CD4-positive, alpha-beta T cell treated with Interleukin-4 for 1 hour (primary cell): ENCODE data around the gene LRRD1.
"Not testable (repeated sequence)": the region's sequence is repeated elsewhere in the genome, so short reads cannot be mapped to it uniquely, and the experiment has no call there.

Experiments used
- DNase-seq, 2 donors: peaks; one replicate each; pipeline ENCODE4 v3.0.0-alpha.2; 2020 to 2022

Gene LRRD1

DNA sequence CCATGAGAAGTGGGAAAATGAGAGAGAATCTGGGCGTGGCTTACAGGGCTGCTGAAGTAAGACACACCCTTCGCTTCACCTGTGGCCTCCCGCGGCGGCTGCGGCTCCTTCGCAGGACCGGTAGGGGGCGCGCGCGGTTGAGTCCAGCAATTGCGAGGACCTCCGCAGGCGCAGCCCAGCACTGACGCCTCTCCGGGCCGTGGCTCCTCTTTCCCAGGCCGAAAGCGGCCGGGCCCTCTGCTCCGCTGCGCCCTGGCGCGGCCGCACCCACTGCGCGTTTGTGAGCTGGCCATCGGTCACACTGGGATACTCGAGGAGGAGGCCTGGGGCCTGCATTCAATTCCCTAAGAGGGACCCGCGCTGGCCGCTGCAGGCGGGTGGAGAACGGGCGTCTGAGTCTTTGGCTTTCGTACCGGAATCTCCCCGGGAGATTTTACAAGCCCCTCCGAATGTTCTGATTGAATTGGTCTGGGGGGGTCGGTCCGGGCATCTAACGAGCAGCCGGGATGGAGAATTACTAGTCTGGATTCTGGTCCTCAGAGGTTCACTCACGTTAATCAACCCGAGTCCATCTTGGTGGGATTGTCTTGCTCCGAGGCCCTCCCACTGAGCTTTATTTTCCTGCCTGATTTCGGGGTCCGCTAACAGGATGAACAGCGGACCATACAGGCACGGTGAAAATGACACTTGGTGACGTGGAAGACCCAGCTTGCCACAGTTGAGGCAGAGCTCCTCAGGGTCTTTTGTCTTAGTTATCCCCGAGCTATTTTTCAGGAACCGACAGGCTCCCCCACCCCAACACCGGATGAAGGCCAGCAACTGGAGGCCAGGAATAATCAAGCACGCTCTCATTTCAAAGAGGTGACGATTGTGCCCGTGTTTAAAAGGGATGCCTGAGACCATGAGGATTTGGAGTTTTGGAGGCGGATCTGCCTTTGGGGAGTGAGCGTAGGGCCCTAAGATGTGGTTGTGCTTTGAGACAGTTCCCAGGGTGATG lies at the start of gene LRRD1:
Gene LRRD1, minus strand, starts transcription at position 215 of the 997 bp plus-strand sequence. CDS start 13,940 bp downstream, outside the sequence.
- peak; percentile 88 to 90 for DNase-seq

GRCh38 chr7:92228742-92229141 lies 49.8 kb upstream of the LRRD1 start:
- no peak for DNase-seq

- no peak for DNase-seq
These were observed 49.2 kb upstream of the LRRD1 start for GRCh38 chr7:92228100-92228499.

DNA sequence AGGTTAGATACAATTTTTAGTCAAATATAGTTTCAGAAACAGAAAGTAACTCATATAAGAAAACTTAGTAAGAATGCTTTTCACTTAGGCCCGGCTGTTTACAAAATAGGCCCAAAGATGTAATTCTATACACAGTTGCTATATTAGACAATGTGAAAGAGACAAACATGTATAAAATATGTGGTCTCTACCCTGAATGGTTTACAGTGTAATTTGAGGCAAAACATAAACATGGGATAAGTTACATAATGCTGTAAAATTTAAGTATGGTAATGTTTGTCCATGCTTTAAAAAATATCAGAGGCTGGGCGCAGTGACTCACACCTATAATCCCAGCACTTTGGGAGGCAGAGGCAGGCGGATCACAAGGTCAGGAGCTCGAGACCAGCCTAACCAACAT lies 48.0 kb upstream of the LRRD1 start:
- no peak for DNase-seq

DNA sequence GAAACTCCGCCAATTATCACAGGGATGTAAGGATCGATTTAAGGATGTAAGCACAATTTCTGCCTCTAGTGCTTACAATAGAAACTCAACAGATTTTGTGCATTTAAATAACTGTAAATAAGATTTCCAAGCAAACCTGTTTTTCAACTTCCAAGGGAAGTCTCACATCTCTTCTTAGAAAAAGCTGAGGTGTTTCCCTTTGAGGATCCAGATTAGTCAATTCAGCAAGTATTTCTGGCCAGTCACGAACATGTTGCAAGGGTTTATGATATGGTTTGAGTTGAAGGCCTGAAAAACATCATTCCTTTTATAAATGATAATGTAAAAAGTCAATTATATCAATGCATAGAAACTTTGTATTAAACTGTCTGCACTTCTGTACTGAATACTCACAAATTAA lies 42.8 kb upstream of the LRRD1 start:
- DNase-seq = no peak

DNA sequence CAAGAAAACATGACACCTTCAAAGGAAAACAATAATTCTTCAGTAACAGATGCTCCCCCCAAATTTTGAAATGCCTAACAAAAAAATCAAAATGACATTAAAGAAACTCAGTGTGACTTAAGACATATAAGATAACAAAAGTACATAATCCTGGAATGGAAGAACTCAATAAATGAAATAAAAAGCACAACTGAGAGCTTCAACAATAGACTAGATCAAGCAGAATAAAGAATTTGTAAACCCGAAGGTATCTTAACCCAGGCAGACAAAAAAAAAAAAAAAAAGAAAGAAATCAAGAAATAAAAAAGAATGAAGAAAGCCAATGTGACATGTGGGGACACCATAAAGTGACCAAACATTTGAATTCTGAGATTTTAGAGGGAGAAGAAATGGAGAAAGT lies 27.7 kb upstream of the LRRD1 start:
- DNase-seq = no peak

DNA sequence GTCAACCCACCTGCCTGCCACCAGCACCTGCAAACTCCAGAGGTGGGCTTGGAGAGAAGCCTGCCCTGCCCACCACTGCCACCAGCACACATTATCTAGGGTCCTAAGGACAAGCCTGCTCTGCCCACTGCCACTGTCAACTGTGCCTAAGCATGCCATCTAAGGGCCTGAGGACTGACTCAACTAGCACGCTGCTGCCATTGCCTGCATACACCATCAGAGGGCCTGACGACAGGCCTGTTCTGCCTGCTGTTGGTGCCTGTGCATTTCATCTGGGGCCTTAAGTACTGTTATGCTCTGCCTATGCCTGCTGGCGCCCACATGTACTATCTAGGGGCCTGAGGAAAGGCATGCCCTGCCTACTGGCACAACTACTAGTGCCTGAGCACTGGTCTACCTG lies 27.0 kb upstream of the LRRD1 start:
- no peak for DNase-seq

- DNase-seq = no peak
These were observed 21.8 kb upstream of the LRRD1 start for GRCh38 chr7:92200791-92201190.

- DNase-seq = no peak
These were observed 13.4 kb upstream of the LRRD1 start for GRCh38 chr7:92192326-92192725.

- not testable (repeated sequence) for DNase-seq
These were observed 10.3 kb upstream of the LRRD1 start for GRCh38 chr7:92189246-92189645.

- DNase-seq = not testable (repeated sequence)
These were observed 5.4 kb upstream of the LRRD1 start for GRCh38 chr7:92184294-92184693.

GRCh38 chr7:92177362-92177761 lies 1.6 kb downstream of the LRRD1 start:
- DNase-seq = no peak

DNA sequence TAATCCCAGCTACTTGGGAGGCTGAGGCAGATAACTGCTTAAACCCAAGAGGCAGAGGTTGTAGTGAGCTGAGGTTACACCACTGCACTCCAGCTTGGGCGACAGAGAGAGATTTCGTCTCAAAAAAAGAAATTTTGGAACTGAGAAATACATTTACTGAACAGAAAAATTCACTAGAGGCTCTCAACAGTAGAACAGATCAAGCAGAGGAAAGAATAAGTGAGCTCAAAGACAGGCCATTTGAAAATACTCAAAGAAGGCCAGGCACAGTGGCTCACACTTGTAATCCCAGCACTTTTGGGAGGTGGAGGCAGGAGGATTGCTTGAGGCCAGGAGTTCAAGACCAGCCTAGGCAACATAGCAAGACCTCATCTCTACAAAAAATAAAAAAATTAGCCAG lies 9.4 kb downstream of the LRRD1 start:
- not testable (repeated sequence) for DNase-seq

GRCh38 chr7:92161271-92161670 lies 17.7 kb downstream of the LRRD1 start:
- no peak for DNase-seq

DNA sequence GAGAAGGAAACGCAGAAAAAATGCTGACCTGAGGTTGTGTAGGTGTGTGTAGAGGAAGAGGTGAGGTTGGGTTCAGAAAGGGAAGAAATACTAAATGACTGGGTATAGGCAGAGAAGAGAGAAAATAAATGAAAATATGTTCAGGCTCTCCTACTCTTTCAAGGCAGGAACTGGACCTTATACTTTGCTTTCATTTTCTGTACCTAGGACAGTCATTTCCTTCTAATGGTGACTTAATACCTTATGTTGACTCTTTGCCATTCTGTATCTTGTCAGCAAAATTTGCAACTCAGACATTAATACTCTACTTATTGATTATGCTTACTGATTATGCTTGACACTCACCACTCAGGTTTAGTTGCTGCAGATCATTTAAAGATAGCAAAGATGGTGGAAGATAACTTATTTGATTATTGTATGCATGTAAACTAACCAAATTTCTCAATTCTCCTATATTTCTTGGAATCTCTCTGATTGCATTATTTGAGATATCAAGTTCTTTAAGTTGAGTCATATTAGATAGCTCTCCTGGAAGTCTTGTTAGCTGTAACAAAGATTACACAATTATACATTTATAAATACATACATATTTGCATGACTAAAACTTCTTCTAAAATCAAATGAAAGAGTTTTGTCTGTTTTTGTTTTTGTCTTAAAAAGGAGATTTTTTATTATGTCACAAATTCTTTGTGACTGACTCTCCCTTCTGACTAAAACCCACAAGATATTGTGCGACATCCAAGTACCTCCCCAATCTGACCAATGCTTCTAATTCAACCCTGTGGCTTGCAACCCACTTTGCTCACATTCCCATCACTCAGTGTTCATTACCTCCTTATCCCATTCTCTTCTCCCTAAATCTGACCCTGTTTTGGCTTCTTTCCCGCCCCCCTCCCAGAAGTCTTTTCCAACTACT lies 20.0 kb downstream of the LRRD1 start:
- no peak for DNase-seq

- DNase-seq = no peak
These were observed 22.0 kb downstream of the LRRD1 start for GRCh38 chr7:92156990-92157389.

DNA sequence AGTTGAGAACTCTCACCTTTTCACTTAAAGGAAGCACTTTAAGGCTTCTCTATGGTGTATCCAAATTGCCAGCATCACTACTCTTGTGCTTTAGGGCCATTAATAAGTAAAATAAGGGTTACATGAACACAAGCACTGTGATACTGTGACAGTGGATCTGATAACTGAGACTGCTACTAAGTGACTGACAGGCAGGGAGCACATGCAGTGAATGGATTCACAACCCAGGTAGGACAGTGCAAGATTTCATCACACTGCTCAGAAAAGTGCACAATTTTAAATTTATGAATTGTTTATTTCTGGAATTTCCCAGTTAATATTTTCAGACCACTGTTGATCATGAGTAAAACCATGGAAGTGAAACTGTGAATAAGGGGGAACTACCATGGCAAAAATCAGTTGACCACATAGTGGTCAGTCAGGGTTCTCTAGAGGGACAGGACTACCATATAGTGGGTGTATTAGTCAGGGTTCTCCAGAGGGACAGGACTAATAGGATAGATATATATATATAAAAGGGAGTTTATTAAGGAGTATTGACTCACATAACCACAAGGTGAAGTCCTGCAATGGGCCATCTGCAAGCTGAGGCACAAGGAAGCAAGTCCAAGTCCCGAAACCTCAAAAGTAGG lies 23.7 kb downstream of the LRRD1 start:
- no peak for DNase-seq

DNA sequence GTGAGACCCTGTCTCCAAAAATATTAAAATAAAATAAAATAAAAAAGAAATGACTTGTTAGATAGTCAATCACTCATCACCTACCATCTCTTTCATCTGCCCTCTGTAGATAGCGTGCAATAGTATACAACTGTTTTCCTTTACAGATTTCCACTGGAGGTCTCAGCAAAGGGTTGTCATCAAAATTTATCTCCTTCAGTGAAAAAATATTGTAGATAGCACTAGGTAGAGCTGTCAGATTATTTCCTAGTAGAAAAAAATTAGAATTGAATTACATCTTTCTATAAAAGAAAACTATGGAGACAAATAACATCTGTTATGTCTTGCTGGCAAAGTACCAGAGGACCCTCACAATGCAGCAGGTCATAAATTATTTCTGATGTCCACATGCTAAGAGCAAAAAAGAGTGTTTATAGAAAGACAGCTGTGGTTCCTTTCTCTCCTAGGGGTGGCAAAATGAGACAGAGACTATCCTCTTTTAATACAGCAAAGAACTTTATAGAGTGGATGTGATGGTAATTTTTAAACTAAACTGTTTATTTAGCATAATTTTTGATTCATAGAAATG lies 28.4 kb downstream of the LRRD1 start:
- DNase-seq = no peak

GRCh38 chr7:92149736-92150239 lies 29.2 kb downstream of the LRRD1 start:
- no peak for DNase-seq

- not testable (repeated sequence) for DNase-seq
These were observed 35.6 kb downstream of the LRRD1 start for GRCh38 chr7:92143192-92143880.

DNA sequence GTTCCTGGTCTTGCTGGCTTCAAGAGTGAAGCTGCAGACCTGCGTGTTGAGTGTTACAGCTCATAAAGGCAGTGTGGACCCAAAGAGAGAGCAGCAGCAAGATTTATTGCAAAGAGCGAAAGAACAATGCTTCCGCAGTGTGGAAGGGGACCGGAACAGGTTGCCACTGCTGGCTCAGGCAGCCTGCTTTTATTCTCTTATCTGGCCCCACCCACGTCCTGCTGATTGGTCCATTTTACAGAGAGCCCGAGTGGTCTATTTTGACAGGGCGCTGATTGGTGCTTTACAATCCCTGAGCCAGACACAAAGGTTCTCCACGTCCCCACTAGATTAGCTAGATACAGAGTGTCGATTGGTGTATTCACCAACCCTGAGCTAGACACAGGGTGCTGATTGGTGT lies 36.2 kb downstream of the LRRD1 start:
- not testable (repeated sequence) for DNase-seq

DNA sequence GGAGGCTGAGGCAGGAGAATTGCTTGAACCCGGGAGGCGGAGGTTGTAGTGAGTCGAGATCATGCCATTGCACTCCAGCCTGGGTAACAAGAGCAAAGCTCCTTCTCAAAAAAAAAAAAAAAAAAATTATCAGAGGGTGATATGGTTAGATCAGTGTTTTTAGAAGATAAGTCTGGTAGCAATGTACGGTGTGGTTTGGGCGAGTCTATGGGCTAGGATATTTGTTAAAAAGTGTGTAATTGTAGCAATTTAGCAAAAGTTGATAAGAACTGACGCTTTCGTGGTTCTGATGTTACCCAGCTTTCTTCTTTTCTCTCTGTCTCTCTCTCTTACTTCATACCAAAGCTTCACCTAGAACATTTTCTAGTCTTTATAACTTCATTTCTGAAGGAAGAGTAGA lies 37.8 kb downstream of the LRRD1 start:
- no peak for DNase-seq
